Measurements from ENCODE around the gene VENTX. TPM values are rescaled to one million over a fixed set of nuclear protein-coding genes. Genes with fewer than 3 reads are reported as not detected.

VENTX gene
- total RNA-seq, 2 donors from 2014 or later = 5.1 to 9.5 TPM

DNA sequence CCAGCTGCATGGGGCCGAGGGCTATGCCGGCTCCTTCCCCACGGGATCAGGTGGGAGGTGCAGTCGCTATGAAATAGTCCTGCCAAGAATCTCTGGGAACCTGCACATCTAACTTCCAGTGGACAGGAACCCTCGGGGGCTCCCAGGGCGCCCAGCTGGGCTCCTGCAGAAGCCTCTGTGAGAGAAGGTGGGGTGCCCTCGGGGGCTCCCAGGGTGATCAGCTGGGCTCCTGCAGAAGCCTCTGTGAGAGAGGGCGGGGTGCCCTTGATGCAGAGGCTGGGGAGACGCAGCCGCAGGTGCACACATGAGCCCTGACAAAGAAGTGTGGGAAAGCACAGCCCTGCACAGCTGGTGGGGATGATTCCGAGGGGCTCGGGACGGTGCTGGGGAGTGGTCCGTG is 5.9 kb downstream of the VENTX start:
- Histone ChIP-seq H3K9me3 (no peaks in the 10 kb centered on the region), H3K36me3 (no peaks in the 10 kb centered on the region), H3K4me1 (ENCODE audit: control insufficient read depth in 1 of 2, low read depth in 2 of 2) (no peaks in the 10 kb centered on the region), H3K27me3 (replicated peaks; ENCODE audit: insufficient read depth) (no peaks in the 10 kb centered on the region), H3K27ac (no peak overlapping the region), H3K4me3 (no peak overlapping the region)
- TF ChIP-seq, protein P1, sequence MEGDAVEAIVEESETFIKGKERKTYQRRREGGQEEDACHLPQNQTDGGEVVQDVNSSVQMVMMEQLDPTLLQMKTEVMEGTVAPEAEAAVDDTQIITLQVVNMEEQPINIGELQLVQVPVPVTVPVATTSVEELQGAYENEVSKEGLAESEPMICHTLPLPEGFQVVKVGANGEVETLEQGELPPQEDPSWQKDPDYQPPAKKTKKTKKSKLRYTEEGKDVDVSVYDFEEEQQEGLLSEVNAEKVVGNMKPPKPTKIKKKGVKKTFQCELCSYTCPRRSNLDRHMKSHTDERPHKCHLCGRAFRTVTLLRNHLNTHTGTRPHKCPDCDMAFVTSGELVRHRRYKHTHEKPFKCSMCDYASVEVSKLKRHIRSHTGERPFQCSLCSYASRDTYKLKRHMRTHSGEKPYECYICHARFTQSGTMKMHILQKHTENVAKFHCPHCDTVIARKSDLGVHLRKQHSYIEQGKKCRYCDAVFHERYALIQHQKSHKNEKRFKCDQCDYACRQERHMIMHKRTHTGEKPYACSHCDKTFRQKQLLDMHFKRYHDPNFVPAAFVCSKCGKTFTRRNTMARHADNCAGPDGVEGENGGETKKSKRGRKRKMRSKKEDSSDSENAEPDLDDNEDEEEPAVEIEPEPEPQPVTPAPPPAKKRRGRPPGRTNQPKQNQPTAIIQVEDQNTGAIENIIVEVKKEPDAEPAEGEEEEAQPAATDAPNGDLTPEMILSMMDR (IDR thresholded peaks at IDR 0.05) = no peak
- DNase-seq (ENCODE audit: low spot score) = no peak
- ATAC-seq (ENCODE audit: insufficient number of reproducible peaks, low FRiP score, low read depth) = no peak

DNA sequence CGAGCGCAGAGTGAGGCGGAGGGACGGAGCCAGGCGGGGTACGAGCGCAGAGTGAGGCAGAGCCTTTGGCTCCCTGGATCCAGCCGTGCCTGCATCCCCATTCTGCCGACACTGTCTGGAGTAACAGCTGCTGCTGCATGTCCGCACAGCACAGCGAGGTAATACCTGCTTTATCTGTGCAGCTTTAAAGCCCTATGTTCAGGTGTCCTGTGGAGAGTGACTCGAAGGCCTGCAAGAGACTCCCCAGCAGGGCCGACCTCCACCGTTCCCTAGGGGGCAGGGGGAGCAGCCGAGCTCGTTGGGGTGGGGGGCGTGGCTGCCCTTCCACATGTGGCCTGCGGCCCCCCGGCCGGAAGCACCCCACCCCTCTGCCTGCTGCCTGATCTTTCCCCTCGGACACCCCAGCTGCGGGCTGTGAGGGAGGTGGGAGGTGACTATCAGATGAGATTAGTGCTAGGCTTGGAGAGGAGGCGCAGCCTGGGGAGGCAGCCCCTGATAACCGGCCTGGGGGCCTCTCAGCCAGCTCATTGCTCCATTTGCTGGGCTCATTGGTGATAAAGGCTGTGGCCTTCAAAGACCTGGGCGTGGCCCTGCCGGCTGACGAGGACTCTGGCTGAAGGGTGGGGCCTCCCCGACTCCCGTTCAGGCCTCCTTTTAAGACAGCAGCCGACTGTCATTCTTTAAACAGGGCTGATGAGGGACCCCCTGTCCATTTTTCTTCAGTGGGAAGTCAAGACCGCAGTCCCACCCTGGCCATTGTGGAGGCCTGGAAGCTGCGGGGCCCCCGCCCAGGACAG is 8.0 kb downstream of the VENTX start:
- H3K27me3 ChIP-seq (replicated peaks; ENCODE audit: insufficient read depth) = no peaks in the 10 kb centered on the region
- H3K27ac ChIP-seq = no peak overlapping the region
- H3K4me3 ChIP-seq = no peak overlapping the region
- no peaks in the 10 kb centered on the region for H3K9me3 ChIP-seq
- H3K36me3 ChIP-seq = no peaks in the 10 kb centered on the region
- H3K4me1 ChIP-seq (ENCODE audit: control insufficient read depth in 1 of 2, low read depth in 2 of 2) = no peaks in the 10 kb centered on the region
- TF ChIP-seq, protein P1 (IDR thresholded peaks at IDR 0.05) = no peak
- ATAC-seq (ENCODE audit: insufficient number of reproducible peaks, low FRiP score, low read depth) (no peak), DNase-seq (ENCODE audit: low spot score) (no peak)

DNA sequence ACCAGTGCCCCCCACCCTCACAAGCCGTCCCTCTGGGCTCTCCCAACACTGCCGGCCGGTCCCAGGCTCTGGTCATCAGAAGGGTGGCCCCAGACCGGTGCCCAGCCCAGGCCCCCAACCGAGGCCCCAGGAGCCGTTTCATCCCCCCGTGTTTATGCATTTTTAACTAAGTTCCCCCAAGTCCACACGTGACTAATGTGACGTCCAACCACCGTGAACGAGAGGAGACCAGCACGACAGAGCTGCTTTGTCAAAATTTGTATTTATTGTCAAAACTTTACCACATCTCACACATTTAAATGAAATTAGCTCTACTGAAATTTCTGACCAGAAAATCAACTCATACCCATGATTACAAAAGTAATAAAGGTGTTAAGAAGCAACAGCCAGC is 8.6 kb downstream of the VENTX start:
- no peaks in the 10 kb centered on the region for H3K4me1 ChIP-seq (ENCODE audit: control insufficient read depth in 1 of 2, low read depth in 2 of 2)
- TF ChIP-seq, protein P1 (IDR thresholded peaks at IDR 0.05) = no peak
- no peak overlapping the region for H3K27ac ChIP-seq
- no peaks in the 10 kb centered on the region for H3K27me3 ChIP-seq (replicated peaks; ENCODE audit: insufficient read depth)
- no peaks in the 10 kb centered on the region for H3K36me3 ChIP-seq
- H3K9me3 ChIP-seq = no peaks in the 10 kb centered on the region
- DNase-seq (ENCODE audit: low spot score) (no peak), ATAC-seq (ENCODE audit: insufficient number of reproducible peaks, low FRiP score, low read depth) (no peak)
- no peak overlapping the region for H3K4me3 ChIP-seq

DNA sequence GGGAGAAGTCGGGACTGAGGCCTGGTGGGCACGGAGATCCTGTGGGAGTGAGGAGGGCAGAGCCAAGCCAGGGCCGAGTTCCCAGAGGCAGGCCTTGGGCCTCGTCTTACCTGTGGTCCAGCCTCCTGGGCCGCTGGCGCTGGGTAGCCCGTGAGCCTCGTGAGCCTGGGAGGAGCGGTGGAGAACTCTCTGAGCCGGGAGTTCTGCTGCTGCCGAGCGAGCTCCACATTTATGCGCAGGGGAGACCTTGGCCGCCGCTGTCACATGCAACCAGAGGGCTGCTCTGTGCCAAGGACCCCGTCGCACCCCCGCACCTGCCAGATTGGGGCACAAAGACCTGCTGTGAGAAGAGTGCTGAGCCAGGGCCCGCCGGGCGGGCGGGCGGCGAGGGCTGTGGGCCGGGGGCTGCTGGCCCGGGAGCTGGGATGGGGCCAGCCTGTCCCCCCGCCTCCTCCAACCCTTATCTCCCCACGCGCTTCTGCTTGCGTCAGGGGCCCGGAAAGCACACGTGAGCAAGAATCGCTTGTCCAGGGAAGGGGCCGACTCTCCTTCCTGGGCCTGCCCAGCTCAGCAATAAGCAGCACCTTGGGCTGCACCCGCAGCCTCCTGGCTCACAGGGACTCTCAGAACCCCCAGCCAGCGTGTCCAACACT is 10.2 kb downstream of the VENTX start:
- Histone ChIP-seq H3K36me3 (no peaks in the 10 kb centered on the region), H3K9me3 (no peaks in the 10 kb centered on the region), H3K4me3 (no peak overlapping the region), H3K27me3 (replicated peaks; ENCODE audit: insufficient read depth) (no peaks in the 10 kb centered on the region), H3K27ac (no peak overlapping the region), H3K4me1 (ENCODE audit: control insufficient read depth in 1 of 2, low read depth in 2 of 2) (no peaks in the 10 kb centered on the region)
- ATAC-seq (ENCODE audit: insufficient number of reproducible peaks, low FRiP score, low read depth) (no peak), DNase-seq (ENCODE audit: low spot score) (no peak)
- TF ChIP-seq, protein P1 (IDR thresholded peaks at IDR 0.05) = no peak

DNA sequence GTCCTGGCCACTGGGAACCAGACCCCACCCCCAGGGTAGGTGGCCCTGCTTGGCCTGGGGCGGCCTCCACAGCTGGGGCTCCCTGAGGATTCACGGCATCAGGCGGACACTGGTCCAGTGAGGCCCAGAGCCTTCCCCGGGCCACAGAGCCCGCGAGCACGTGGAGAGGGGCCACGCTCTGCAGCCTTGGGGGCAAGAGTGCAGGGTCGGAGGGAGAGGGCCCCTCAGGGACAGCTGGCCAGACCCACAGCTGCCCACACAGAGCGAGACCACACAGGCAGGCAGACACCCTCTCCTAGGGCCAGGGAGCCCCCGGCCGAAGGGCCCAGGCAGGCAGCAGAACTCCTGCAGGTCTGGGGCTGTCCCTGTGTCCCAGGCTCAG is 10.7 kb downstream of the VENTX start:
- no peaks in the 10 kb centered on the region for H3K9me3 ChIP-seq
- ATAC-seq (ENCODE audit: insufficient number of reproducible peaks, low FRiP score, low read depth) (no peak), DNase-seq (ENCODE audit: low spot score) (no peak)
- no peaks in the 10 kb centered on the region for H3K27me3 ChIP-seq (replicated peaks; ENCODE audit: insufficient read depth)
- no peaks in the 10 kb centered on the region for H3K36me3 ChIP-seq
- no peak overlapping the region for H3K4me3 ChIP-seq
- H3K4me1 ChIP-seq (ENCODE audit: control insufficient read depth in 1 of 2, low read depth in 2 of 2) = no peaks in the 10 kb centered on the region
- TF ChIP-seq, protein P1 (IDR thresholded peaks at IDR 0.05) = no peak
- no peak overlapping the region for H3K27ac ChIP-seq
